DMS 273 (cell line): ENCODE measurements around the gene PPP1R3G.
A peak's percentile ranks its signal among the peaks of the same experiment; 100 is the strongest.
"Not testable (repeated sequence)": the region's sequence is repeated elsewhere in the genome, so short reads cannot be mapped to it uniquely, and the experiment has no call there.

ENCODE experiments used
- DNase-seq: peaks from one replicate; lab custom pipeline; 2025; ENCODE audit not compliant: unreplicated experiment; lab: John Stamatoyannopoulos, UW

The PPP1R3G gene

GRCh38 chr6:5084781-5085647, at the start of gene PPP1R3G:
TSS of gene PPP1R3G (plus strand) at chr6:5085341. CDS start at chr6:5085486, 145 bp downstream.
- DNase-seq = peak; percentile 74

DNA sequence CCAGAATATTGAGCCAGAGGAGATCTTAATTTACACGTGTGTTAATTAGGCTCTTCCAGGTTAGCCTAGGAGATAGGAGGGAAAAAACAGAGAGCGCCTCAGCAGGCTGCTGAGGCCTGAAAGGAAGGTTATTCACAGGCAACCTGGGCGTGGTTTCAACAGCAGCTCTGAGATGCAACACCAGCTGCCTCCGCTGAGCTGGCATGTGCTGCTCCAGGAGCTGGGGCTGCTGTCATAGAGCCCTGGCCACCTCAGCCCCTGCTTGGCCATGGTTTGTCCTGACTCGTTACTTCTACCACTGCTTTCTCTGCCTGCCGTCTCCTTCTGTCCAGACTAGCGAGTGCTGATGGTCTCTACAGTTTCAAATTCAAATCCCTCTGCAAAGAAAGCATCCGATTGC, 48.9 kb upstream of the PPP1R3G start:
- peak; percentile 94 for DNase-seq

GRCh38 chr6:5041955-5042354, 43.2 kb upstream of the PPP1R3G start:
- no peak for DNase-seq

DNA sequence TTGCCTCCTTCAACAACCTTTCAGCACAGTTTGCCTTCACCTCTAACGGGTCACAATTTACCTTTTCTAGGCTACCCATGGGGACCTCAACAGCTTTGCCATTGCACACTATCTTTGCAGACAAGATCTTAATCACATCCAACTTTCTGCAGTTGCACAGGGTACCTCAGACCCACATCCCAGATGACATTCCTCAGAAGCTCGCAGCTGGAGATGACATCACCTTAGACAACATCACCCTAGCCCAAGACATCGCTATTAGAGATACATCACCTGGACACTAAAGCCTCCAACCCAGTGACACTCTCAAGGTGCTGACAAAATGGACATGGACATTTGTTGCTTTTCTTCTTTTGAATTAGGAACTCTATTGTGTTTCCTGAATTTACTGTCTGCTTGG, 42.7 kb upstream of the PPP1R3G start:
- no peak for DNase-seq

DNA sequence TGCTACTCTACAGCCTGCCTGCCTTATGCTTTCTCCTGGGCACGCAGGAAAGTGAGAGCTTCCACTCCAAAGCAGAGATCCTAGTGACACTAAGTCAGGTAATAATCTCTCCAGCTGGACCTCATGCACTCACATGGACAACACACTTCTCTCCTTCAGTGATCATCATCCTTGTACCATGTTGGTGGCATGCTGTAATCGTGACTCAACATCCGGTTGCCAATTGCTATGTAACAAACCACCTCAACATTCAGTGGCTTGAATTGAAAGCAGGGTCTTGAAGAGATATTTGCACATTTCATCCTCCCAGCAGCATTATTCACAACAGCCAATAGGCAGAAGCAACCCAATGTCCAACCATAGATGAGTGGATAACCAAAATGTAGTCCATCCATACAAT, 40.3 kb upstream of the PPP1R3G start:
- DNase-seq = no peak

DNA sequence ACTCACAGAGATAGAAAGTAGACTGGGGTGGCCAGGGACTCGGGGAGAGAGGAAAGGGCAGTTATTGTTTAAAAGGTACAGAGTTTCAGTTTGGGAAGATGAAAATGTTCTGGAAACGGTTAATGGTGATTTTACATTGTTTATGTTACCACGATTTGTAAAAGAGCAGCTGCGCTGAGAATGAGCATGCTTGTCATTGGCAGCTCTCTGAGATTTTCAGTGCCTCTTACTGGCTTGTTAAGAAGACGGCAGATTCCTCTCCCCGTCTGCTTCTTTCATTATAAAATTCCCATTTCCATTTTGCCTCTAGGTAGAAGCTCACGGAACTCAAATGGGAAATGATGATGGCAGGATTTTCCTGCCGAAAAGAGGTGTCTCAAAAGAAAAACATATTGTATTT, 39.7 kb upstream of the PPP1R3G start:
- DNase-seq = no peak

DNA sequence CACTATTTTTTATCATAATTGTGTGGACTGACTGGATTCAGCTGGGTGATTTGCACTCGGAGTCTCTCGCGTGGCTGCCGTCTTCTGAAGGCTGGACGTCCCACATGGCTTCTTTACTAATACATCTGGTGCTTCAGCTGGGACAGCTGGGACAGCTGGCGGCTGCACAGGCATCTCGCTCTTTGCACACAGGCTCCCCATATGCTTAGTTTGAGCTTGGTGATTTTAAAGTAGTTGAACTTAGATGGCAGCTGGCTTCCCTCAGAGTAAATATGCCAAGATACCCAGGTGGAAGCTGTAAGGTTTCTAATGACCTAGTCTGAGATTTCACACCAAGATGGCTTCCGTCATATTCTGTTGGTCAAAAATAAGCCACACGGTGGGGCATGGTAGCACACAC, 38.7 kb upstream of the PPP1R3G start:
- DNase-seq = peak; percentile 98

GRCh38 chr6:5050009-5050408, 35.1 kb upstream of the PPP1R3G start:
- DNase-seq = no peak

DNA sequence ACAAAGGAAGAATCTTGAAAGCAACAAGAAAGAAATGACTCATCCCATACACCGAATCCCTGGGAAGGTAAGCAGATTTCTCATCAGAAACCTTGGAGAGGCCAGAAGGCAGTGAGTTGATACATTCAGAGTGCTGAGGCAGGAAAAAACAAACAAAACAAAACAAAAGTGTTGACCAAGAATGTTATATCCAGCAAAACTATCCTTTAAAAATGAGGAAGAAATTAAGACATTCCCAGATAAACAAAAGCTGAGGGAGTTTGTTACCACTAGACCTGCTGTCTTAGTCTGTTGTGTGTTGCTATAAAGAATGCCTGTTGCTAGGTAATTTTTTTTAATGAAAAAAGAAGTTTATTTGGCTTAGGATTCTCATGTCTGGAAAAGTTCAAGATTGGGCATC, 33.7 kb upstream of the PPP1R3G start:
- no peak for DNase-seq

DNA sequence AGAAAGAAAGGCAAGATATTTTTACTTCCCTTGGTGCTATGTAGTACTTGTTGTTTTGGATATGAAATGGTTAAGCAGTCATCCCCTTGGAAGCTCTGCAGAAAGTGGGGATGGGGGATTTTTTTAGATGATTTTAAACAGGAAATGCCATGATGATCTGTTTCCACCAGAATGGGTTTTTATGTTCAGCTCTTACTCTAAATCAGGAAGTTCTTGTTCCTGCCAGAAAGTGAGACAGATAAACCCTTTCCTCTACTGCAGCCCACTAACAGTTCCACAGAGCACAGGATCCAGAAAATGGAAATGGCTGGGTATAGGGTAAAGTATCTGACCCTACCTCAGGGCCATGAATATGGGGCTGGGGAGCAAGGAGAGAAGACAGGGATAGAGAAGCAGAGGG, 32.1 kb upstream of the PPP1R3G start:
- DNase-seq = no peak

GRCh38 chr6:5053864-5054244, 31.3 kb upstream of the PPP1R3G start:
- DNase-seq = no peak

DNA sequence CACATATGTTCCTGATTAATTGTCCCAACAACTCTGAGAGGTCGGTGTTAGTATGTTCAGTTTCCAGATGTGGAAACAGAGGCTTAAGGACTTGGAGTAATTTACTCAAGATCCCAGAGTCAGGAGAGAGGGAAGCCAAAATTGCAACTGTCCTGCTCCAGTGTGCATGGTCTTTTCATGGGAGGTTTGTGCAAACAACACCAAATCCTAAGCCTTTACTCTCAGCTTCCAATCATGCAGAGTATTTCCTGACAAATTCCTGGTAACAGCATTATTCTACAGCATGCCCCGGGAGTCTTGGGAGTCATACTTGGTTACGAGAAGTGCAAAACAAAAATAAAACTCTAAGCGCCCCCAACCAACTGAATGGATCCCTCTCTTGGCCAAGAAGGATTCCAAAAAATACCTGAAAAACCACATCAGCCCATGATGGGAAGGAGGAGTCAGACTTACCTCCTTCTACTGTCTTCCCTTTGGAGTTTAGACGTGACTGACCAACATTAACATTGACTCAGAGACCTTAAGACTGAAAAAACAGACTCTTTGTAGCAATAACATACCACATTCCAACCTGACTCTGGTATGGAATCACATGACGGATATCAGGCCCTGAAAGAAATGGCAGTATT, 30.8 kb upstream of the PPP1R3G start:
- DNase-seq = no peak

DNA sequence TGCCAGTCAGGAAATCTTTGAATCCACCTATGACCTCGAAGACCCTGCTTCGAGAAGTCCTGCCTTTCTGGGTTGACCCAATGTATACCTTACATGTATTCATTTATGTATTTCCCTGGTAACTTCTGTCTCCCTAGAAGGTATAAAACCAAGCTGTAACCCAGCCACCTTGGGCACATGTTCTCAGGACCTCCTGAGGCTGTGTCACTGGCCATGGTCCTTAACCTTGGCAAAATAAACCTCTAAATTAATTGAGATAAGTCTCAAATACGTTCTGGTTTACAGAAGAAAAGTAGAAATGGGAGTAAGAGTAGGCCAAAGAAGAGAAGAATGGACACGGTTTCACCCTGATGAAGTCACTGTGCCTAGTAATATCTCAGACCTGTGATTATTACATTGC, 30.0 kb upstream of the PPP1R3G start:
- DNase-seq = no peak

DNA sequence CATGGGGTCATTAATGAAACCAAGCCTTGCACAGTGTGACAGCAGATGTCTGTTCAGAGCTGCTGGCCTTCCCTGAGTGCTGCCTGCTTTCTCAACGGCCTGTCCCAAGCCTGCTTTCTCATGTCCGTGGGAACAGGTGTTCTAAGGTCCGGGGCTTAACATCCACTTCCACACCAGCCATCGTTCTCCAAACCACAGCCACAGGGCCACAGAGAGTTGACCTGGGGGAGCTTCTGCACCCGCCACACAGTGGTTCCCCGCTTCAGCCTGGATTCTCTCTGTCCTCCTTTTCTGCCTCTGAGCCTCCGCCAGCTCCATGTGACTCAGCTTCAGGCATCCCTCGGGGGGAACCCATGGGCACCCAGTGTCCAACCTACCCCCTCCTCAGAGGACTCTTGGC, 26.9 kb upstream of the PPP1R3G start:
- no peak for DNase-seq

- no peak for DNase-seq
These were observed 25.9 kb upstream of the PPP1R3G start for GRCh38 chr6:5059036-5059896.

- DNase-seq = not testable (repeated sequence)
These were observed 24.7 kb upstream of the PPP1R3G start for GRCh38 chr6:5060439-5060838.

GRCh38 chr6:5061152-5061551, 24.0 kb upstream of the PPP1R3G start:
- DNase-seq = no peak

DNA sequence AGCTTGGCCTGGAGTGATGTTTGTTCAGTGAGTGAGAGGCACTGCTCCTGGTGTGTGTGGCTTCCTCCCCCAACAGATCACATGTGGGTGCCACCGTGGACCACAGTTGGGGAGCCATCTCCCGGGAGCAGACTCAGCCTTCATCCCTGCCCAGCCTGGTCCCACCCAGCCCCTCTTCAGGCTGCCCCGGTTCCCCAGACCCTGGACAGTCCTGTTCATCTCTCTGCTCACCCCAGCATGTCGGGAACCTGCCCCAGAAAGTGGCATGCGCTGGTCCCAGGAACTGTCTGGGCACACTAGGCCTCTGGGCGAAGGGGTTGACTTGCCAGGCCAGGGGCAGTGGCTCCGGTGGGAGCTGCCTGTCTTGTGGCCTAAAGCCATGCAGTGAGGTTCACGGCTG, 21.5 kb upstream of the PPP1R3G start:
- DNase-seq = no peak

DNA sequence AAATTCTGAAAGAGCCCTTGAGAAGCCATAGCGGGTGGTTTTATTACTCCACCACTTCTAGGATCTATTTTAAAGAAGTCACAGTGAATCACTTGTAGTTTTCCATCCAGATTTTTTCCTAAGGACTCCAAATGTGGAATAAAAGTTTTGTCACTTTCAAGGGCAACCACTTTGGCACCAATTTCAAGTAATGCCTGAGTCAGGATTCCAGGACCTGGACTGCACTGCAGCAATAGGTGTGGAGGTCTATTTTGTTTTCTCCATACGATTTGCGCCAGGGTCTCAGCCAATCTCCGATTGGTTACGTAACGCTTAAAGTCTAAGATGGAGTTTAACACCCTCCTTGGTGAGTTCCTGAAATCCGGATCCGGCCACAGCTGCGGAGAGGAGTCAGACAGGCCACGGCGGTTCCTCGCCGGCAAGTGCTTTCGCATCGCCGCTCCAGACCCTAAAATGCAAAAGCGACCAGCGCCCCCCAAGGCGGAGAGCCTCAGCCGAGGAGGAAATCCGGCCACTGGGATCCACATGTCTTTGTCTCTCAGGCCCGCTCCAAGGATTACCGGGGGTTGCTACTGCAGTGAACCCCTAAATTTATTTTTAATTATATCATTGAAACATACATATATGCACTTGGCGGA, 18.6 kb upstream of the PPP1R3G start:
- DNase-seq = no peak

DNA sequence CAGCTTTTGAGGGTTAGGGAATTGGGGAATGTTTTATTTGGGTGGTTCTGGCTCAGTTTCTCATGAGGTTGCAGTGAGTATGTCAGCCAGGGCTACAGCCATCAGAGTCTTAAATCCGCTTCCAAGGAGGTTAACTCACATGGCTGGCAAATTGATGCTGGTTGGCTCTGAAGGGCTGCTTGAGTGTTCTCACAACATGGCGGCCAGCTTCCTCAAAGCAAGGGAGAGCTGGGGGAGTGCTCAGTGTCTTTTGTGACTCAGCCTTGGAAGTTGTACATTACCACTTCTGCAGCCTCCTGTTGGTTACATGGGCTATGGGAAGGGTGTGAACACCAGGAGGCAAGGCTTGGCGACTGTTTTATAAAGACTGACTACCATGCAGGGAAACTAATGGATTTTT, 17.8 kb upstream of the PPP1R3G start:
- no peak for DNase-seq

DNA sequence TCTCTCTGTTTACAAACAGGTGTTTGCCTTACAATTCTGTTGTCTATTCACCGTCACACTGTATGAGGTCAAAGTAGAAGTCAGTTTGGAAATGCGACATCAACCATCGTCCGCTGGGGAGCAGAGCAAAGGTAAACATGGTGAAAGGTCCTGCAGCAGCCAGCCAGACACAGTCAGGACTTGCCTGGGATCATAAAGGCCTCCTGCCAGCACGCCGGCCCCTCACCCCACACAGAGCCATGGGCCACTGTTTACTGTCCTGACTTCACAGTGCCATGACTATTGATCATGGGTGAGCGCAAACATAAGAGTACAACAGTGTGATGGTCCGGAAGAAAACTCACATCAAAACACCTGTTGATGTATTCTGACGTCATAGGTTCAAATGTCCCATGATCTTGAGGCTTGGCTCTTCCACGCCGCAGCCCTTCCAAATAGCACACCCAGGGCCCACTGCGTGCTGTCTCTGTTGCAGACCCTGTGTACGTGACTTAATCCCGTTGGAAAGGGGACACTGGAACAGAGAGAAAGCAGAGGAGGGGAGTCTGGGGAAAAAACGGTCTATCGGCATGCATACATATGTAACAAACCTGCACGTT, 16.9 kb upstream of the PPP1R3G start:
- no peak for DNase-seq
